ENCODE data around the gene PALMD.

GRCh38 chr1:99622702-99623347 is 23.1 kb upstream of the PALMD start:
- TF ChIP-seq, protein P1, sequence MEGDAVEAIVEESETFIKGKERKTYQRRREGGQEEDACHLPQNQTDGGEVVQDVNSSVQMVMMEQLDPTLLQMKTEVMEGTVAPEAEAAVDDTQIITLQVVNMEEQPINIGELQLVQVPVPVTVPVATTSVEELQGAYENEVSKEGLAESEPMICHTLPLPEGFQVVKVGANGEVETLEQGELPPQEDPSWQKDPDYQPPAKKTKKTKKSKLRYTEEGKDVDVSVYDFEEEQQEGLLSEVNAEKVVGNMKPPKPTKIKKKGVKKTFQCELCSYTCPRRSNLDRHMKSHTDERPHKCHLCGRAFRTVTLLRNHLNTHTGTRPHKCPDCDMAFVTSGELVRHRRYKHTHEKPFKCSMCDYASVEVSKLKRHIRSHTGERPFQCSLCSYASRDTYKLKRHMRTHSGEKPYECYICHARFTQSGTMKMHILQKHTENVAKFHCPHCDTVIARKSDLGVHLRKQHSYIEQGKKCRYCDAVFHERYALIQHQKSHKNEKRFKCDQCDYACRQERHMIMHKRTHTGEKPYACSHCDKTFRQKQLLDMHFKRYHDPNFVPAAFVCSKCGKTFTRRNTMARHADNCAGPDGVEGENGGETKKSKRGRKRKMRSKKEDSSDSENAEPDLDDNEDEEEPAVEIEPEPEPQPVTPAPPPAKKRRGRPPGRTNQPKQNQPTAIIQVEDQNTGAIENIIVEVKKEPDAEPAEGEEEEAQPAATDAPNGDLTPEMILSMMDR (conservative IDR thresholded peaks at IDR 0.05; ENCODE audit: low read length) = no peak
- no peak for TF ChIP-seq EZH2phosphoT487 (IDR thresholded peaks at IDR 0.05; ENCODE audit: borderline replicate concordance)
